Measurements from ENCODE around the gene RABGGTA.

The RABGGTA gene

DNA sequence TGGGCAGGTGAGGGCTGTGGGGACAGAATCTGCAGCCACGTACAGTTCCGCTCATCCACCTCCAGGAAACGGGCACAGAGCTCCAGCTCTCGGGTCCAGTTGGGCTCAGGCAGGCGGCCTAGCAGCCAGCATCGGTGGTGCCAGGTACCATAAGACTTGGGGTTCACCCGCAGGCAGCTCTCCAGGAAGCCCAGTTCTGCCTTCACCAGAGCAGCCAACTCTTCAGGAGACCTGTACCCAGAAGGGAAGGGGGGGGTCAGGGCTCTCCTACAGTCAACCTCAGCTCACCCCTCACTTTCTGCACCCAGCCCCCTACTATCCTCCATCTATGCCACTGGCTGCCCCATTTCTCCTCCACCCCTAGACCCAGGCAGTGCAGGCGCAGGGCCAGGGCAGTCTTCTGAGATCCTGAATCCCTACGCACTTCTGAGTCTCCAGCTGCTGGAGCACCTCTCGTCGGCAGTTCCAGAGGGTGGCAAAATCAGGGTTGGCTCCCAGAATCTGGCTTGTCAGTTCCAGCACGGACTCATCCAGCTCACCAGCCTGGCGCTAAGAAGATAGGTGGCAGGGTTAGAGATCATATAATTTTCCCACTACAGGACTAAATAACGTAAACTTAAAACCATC is 1.4 kb downstream of the RABGGTA start:
- Histone ChIP-seq H4K20me1 (ENCODE audit: insufficient read depth, low read length) (no peaks in the 10 kb centered on the region), H3K27ac (ENCODE audit: low read length) (no peak overlapping the region), H3K4me2 (ENCODE audit: low read depth, low read length) (peak overlapping the region; percentile 92; the same call in 1 of the 2 replicates), H3K4me3 (ENCODE audit: low read length) (no peak overlapping the region), H3F3A (ENCODE audit: insufficient read depth, low read length) (0 out of 2 replicates have a peak, but pooled peaks cover 6% of the 10 kb centered on the region), H3K4me1 (ENCODE audit: low read length) (peaks cover 19% of the 10 kb centered on the region), H2AFZ (ENCODE audit: low read length) (no peak overlapping the region), H3K9me3 (replicated peaks; ENCODE audit: insufficient read depth, low read length) (no peaks in the 10 kb centered on the region), H3K79me2 (ENCODE audit: low read length) (0 out of 2 replicates have a peak, but pooled peaks cover 5% of the 10 kb centered on the region), H3K36me3 (replicated peaks; ENCODE audit: insufficient read depth, low read length) (no peaks in the 10 kb centered on the region), H3K9ac (ENCODE audit: low read length) (no peak overlapping the region), H3K27me3 (replicated peaks; ENCODE audit: insufficient read depth, low read length) (no peaks in the 10 kb centered on the region), H3K9me2 (replicated peaks; ENCODE audit: insufficient read depth, low read length) (no peaks in the 10 kb centered on the region)
- no peak for DNase-seq
- TF ChIP-seq EZH2 (optimal IDR thresholded peaks at IDR 0.05; ENCODE audit: low read depth, low read length), result no peak
- TF ChIP-seq EZH2phosphoT487 (IDR thresholded peaks at IDR 0.05; ENCODE audit: low read length), result no peak
- TF ChIP-seq, protein P1, sequence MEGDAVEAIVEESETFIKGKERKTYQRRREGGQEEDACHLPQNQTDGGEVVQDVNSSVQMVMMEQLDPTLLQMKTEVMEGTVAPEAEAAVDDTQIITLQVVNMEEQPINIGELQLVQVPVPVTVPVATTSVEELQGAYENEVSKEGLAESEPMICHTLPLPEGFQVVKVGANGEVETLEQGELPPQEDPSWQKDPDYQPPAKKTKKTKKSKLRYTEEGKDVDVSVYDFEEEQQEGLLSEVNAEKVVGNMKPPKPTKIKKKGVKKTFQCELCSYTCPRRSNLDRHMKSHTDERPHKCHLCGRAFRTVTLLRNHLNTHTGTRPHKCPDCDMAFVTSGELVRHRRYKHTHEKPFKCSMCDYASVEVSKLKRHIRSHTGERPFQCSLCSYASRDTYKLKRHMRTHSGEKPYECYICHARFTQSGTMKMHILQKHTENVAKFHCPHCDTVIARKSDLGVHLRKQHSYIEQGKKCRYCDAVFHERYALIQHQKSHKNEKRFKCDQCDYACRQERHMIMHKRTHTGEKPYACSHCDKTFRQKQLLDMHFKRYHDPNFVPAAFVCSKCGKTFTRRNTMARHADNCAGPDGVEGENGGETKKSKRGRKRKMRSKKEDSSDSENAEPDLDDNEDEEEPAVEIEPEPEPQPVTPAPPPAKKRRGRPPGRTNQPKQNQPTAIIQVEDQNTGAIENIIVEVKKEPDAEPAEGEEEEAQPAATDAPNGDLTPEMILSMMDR (IDR thresholded peaks at IDR 0.05; ENCODE audit: low read length), result no peak

DNA sequence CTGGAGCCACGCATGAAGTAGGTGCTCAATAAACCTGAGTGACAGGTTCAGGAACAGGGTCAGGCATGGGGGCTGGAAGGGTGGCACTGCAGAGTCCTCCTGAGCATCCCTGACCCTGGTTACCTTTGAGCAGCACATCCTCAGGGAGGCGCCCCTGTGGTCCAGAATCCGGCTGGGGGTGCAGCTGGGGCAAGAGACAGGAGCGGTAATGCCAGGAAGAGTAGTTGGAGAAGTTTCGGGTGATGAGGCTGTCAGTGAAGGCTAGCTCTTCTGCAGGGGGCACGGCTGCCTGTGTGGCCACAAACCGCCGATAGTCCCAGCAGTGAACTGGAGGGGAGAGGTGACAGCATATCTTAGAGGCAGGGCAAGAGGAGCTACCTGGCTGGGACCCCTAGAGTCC is 2.0 kb downstream of the RABGGTA start:
- no peak overlapping the region for H3K9ac ChIP-seq (ENCODE audit: low read length)
- no peak overlapping the region for H2AFZ ChIP-seq (ENCODE audit: low read length)
- 0 out of 2 replicates have a peak, but pooled peaks cover 5% of the 10 kb centered on the region for H3K79me2 ChIP-seq (ENCODE audit: low read length)
- no peaks in the 10 kb centered on the region for H3K9me2 ChIP-seq (replicated peaks; ENCODE audit: insufficient read depth, low read length)
- H3K9me3 ChIP-seq (replicated peaks; ENCODE audit: insufficient read depth, low read length), result no peaks in the 10 kb centered on the region
- DNase-seq, result no peak
- H3K4me1 ChIP-seq (ENCODE audit: low read length), result peaks cover 19% of the 10 kb centered on the region
- H3K4me3 ChIP-seq (ENCODE audit: low read length), result no peak overlapping the region
- no peak overlapping the region for H3K27ac ChIP-seq (ENCODE audit: low read length)
- 0 out of 2 replicates have a peak, but pooled peaks cover 6% of the 10 kb centered on the region for H3F3A ChIP-seq (ENCODE audit: insufficient read depth, low read length)
- H4K20me1 ChIP-seq (ENCODE audit: insufficient read depth, low read length), result no peaks in the 10 kb centered on the region
- no peak for TF ChIP-seq EZH2phosphoT487 (IDR thresholded peaks at IDR 0.05; ENCODE audit: low read length)
- no peak for TF ChIP-seq EZH2 (optimal IDR thresholded peaks at IDR 0.05; ENCODE audit: low read depth, low read length)
- TF ChIP-seq, protein P1 (IDR thresholded peaks at IDR 0.05; ENCODE audit: low read length), result no peak
- no peak overlapping the region for H3K4me2 ChIP-seq (ENCODE audit: low read depth, low read length)
- H3K27me3 ChIP-seq (replicated peaks; ENCODE audit: insufficient read depth, low read length), result no peaks in the 10 kb centered on the region
- H3K36me3 ChIP-seq (replicated peaks; ENCODE audit: insufficient read depth, low read length), result no peaks in the 10 kb centered on the region

DNA sequence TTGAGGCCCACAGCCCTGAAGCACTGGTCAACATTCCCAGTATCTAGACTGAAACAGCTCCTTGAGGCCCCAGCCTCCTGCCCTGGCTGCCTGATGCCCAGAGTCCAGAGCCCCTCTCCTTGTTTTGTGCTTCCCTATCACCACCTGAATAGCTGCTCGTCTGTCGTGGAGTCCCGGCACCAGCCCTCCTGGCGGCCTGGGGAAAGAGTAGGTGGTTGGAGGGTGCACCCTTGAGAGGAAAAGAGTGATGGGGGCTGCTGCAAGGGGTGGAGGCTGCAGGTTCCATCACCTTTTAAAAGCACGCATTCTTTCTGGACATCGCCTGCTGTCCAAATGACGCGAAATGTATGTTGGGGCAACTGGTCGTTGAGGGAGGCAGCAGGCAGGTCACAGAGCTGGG is 3.2 kb downstream of the RABGGTA start:
- Histone ChIP-seq H3K36me3 (replicated peaks; ENCODE audit: insufficient read depth, low read length) (no peaks in the 10 kb centered on the region), H3F3A (ENCODE audit: insufficient read depth, low read length) (no peaks in the 10 kb centered on the region), H3K4me1 (ENCODE audit: low read length) (peaks cover 10% of the 10 kb centered on the region), H3K9me3 (replicated peaks; ENCODE audit: insufficient read depth, low read length) (no peaks in the 10 kb centered on the region), H3K27me3 (replicated peaks; ENCODE audit: insufficient read depth, low read length) (no peaks in the 10 kb centered on the region), H3K4me3 (ENCODE audit: low read length) (no peak overlapping the region), H2AFZ (ENCODE audit: low read length) (no peak overlapping the region), H3K9me2 (replicated peaks; ENCODE audit: insufficient read depth, low read length) (no peaks in the 10 kb centered on the region), H3K4me2 (ENCODE audit: low read depth, low read length) (no peak overlapping the region), H3K9ac (ENCODE audit: low read length) (no peak overlapping the region), H4K20me1 (ENCODE audit: insufficient read depth, low read length) (no peaks in the 10 kb centered on the region), H3K27ac (ENCODE audit: low read length) (no peak overlapping the region), H3K79me2 (ENCODE audit: low read length) (0 out of 2 replicates have a peak, but pooled peaks cover 5% of the 10 kb centered on the region)
- no peak for DNase-seq
- no peak for TF ChIP-seq EZH2 (optimal IDR thresholded peaks at IDR 0.05; ENCODE audit: low read depth, low read length)
- TF ChIP-seq, protein P1 (IDR thresholded peaks at IDR 0.05; ENCODE audit: low read length), result no peak
- TF ChIP-seq EZH2phosphoT487 (IDR thresholded peaks at IDR 0.05; ENCODE audit: low read length), result no peak
